ENCODE results near the gene ZNF765. TPM values are rescaled to one million over a fixed set of nuclear protein-coding genes. Genes with fewer than 3 reads are reported as not detected.

The ZNF765 gene
- total and polyA plus RNA-seq, 9 of the 15 experiments (the other 6 are each of a cell fraction or from before 2014, with no cell fraction given), result 5.4 to 17.5 (median 9.6) TPM

DNA sequence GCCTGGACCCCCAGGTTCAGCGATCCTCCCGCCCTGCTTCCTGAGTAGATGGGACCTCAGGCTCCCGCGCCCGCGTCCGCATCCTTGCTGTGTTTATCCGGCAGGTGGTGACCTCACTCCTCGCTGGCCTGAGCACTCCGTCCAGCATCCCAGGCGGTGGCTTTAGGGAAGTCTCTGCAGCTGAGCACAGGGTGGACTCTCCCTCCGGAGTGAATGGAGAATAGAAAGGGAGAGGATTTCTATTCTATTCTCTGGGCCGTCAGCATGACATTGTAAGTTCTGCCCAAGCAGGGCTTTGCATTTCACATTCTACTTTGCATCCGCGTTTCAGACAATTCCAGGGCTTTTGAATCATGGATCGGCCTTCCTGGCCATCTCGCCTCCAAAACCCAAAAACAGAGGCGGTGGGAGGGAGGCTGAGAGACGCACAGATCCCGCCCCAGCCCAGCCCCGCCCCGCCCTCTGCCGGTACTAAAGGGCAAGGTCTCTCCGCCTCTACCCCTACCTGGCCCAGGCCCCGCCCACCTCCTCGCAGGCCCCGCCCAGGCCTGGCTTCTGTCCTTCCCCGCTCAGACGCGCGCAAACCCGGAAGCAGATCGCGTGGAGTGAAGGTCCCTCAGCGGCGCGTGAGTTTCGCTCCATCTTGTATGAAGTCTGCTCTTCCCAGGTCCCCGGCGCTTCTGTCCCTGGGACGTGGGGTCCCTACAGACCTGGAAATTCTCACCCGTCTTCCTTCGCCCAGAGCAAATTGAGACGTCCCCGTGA lies 29.6 kb upstream of the ZNF765 start, which contains the start of gene ZNF525 (continued):
- TF ChIP-seq, protein P1, sequence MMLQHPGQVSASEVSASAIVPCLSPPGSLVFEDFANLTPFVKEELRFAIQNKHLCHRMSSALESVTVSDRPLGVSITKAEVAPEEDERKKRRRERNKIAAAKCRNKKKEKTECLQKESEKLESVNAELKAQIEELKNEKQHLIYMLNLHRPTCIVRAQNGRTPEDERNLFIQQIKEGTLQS (IDR thresholded peaks at IDR 0.05), result no peak
- TF ChIP-seq, protein P1 (CRISPR knock-in tag; conservative IDR thresholded peaks at IDR 0.05), result no peak
- TF ChIP-seq HCFC1 (IDR thresholded peaks at IDR 0.05; ENCODE audit: low read depth, low read length) (no peak), EZH2 (IDR thresholded peaks at IDR 0.05; ENCODE audit: borderline replicate concordance, low read depth, low read length) (no peak), BRD9 (IDR thresholded peaks at IDR 0.05; ENCODE audit: low read depth, partially characterized antibody) (no peak), ZNF324 (CRISPR knock-in tag; IDR thresholded peaks at IDR 0.05) (no peak), ZNF444 (CRISPR knock-in tag; IDR thresholded peaks at IDR 0.05) (no peak), ZNF76 (CRISPR knock-in tag; IDR thresholded peaks at IDR 0.05; ENCODE audit: borderline replicate concordance) (no peak), ZKSCAN1 (IDR thresholded peaks at IDR 0.05; ENCODE audit: low read depth, low read length) (no peak), PTRF (tag; IDR thresholded peaks at IDR 0.05) (no peak), TOE1 (IDR thresholded peaks at IDR 0.05; ENCODE audit: borderline replicate concordance) (no peak), TOE1 (CRISPR knock-in tag; IDR thresholded peaks at IDR 0.05; ENCODE audit: borderline replicate concordance, low read depth) (no peak), HIVEP1 (CRISPR knock-in tag; IDR thresholded peaks at IDR 0.05) (no peak), GATA2 (CRISPR knock-in tag; IDR thresholded peaks at IDR 0.05) (no peak), TCFL5 (CRISPR knock-in tag; conservative IDR thresholded peaks at IDR 0.05) (no peak), GABPB2 (CRISPR knock-in tag; conservative IDR thresholded peaks at IDR 0.05) (no peak), NR3C1 (CRISPR knock-in tag; IDR thresholded peaks at IDR 0.05) (no peak), TAF9B (IDR thresholded peaks at IDR 0.05; ENCODE audit: partially characterized antibody) (no peak), SLC30A9 (CRISPR knock-in tag; IDR thresholded peaks at IDR 0.05) (no peak), ZSCAN29 (IDR thresholded peaks at IDR 0.05) (no peak), TRIM28 (IDR thresholded peaks at IDR 0.05) (no peak)
- TF ChIP-seq, protein P2, sequence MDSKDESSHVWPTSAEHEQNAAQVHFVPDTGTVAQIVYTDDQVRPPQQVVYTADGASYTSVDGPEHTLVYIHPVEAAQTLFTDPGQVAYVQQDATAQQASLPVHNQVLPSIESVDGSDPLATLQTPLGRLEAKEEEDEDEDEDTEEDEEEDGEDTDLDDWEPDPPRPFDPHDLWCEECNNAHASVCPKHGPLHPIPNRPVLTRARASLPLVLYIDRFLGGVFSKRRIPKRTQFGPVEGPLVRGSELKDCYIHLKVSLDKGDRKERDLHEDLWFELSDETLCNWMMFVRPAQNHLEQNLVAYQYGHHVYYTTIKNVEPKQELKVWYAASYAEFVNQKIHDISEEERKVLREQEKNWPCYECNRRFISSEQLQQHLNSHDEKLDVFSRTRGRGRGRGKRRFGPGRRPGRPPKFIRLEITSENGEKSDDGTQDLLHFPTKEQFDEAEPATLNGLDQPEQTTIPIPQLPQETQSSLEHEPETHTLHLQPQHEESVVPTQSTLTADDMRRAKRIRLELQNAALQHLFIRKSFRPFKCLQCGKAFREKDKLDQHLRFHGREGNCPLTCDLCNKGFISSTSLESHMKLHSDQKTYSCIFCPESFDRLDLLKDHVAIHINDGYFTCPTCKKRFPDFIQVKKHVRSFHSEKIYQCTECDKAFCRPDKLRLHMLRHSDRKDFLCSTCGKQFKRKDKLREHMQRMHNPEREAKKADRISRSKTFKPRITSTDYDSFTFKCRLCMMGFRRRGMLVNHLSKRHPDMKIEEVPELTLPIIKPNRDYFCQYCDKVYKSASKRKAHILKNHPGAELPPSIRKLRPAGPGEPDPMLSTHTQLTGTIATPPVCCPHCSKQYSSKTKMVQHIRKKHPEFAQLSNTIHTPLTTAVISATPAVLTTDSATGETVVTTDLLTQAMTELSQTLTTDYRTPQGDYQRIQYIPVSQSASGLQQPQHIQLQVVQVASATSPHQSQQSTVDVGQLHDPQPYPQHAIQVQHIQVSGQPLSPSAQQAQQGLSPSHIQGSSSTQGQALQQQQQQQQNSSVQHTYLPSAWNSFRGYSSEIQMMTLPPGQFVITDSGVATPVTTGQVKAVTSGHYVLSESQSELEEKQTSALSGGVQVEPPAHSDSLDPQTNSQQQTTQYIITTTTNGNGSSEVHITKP (IDR thresholded peaks at IDR 0.05; ENCODE audit: partially characterized antibody), result no peak
- TF ChIP-seq, protein P3, sequence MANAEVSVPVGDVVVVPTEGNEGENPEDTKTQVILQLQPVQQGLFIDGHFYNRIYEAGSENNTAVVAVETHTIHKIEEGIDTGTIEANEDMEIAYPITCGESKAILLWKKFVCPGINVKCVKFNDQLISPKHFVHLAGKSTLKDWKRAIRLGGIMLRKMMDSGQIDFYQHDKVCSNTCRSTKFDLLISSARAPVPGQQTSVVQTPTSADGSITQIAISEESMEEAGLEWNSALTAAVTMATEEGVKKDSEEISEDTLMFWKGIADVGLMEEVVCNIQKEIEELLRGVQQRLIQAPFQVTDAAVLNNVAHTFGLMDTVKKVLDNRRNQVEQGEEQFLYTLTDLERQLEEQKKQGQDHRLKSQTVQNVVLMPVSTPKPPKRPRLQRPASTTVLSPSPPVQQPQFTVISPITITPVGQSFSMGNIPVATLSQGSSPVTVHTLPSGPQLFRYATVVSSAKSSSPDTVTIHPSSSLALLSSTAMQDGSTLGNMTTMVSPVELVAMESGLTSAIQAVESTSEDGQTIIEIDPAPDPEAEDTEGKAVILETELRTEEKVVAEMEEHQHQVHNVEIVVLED (CRISPR knock-in tag; IDR thresholded peaks at IDR 0.05), result no peak
- TF ChIP-seq, protein P4, sequence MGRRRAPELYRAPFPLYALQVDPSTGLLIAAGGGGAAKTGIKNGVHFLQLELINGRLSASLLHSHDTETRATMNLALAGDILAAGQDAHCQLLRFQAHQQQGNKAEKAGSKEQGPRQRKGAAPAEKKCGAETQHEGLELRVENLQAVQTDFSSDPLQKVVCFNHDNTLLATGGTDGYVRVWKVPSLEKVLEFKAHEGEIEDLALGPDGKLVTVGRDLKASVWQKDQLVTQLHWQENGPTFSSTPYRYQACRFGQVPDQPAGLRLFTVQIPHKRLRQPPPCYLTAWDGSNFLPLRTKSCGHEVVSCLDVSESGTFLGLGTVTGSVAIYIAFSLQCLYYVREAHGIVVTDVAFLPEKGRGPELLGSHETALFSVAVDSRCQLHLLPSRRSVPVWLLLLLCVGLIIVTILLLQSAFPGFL (CRISPR knock-in tag; IDR thresholded peaks at IDR 0.05), result no peak
